IMR-90 (cell line): ENCODE data around the gene FBXL14. TPM values are rescaled to one million over a fixed set of nuclear protein-coding genes. Genes with fewer than 3 reads are reported as not detected.

Experiments used
- ATAC-seq: fragments of 200-7000 bp; cut with Tn5 transposase; 2 replicates; pipeline ENCODE4 v1.9.1; 2020; ENCODE audit warnings: low read depth, mild to moderate bottlenecking, moderate library complexity
- BruUV-seq: library from RNA; stranded (reverse); fragments of 400-500 nt; replicated peaks from 2 replicates; lab custom pipeline; 2021; lab: Mats Ljungman, UMichigan
- CTCF ChIA-PET: fragments of 300-600 bp; formaldehyde crosslinking; extraction: SDS; loops from one replicate; lab custom pipeline; 2021; ENCODE audit warnings: antibody characterized with exemption; lab: Yijun Ruan, JAX
- POLR2A ChIA-PET: fragments of 300-600 bp; sonication (Branson Sonifier 250); formaldehyde crosslinking; loops from one replicate; lab custom pipeline; 2022; ENCODE audit warnings: antibody characterized with exemption; ENCODE audit not compliant: unreplicated experiment; lab: Charles Lee
- DNase-seq: peaks from one replicate; pipeline ENCODE4 v3.0.0; 2013
- H2AFZ ChIP-seq: replicated peaks from 2 replicates; pipeline ENCODE3; 2013; ENCODE audit warnings: low read length, mild to moderate bottlenecking; ENCODE audit not compliant: poor library complexity
- H2AK5ac ChIP-seq: 2 replicates; pipeline ENCODE4 v1.6.1; 2013; ENCODE audit warnings: low read depth, low read length, inconsistent platforms
- H2AK9ac ChIP-seq: replicated peaks from 2 replicates; pipeline ENCODE3; 2013; ENCODE audit warnings: mild to moderate bottlenecking, low read depth, low read length, moderate library complexity; ENCODE audit not compliant: poor library complexity
- H2BK120ac ChIP-seq: 2 replicates; pipeline ENCODE4 v1.6.1; 2013; ENCODE audit warnings: low read depth, low read length, inconsistent platforms
- H2BK15ac ChIP-seq: 3 replicates; pipeline ENCODE4 v1.6.1; 2013; ENCODE audit warnings: low read depth, low read length, inconsistent platforms
- H2BK20ac ChIP-seq: 2 replicates; pipeline ENCODE4 v1.6.1; 2013; ENCODE audit warnings: low read depth, mild to moderate bottlenecking, inconsistent platforms, low read length, moderate library complexity
- H2BK5ac ChIP-seq: 2 replicates; pipeline ENCODE4 v1.6.1; 2013; ENCODE audit warnings: mild to moderate bottlenecking, low read depth, low read length, inconsistent platforms; ENCODE audit not compliant: poor library complexity, severe bottlenecking
- H3K14ac ChIP-seq: replicated peaks from 2 replicates; pipeline ENCODE4 v1.6.1; 2013; ENCODE audit warnings: low read depth, low read length, inconsistent platforms
- H3K18ac ChIP-seq: 2 replicates; pipeline ENCODE4 v1.6.1; 2013; ENCODE audit warnings: low read depth, low read length, control low read depth
- H3K23ac ChIP-seq: 2 replicates; pipeline ENCODE4 v1.6.1; 2013; ENCODE audit warnings: low read depth, low read length, inconsistent platforms
- H3K27ac ChIP-seq: 2 replicates; pipeline ENCODE4 v1.5.1; 2013; ENCODE audit warnings: mild to moderate bottlenecking, control low read depth, low read length; ENCODE audit not compliant: insufficient read depth
- H3K27me3 ChIP-seq: 2 replicates; pipeline ENCODE4 v1.6.1; 2013; ENCODE audit warnings: low read length; ENCODE audit not compliant: control insufficient read depth, insufficient read depth
- H3K36me3 ChIP-seq: 2 replicates; pipeline ENCODE4 v1.6.1; 2013; ENCODE audit warnings: low read length, mixed read lengths; ENCODE audit not compliant: control insufficient read depth, insufficient read depth
- H3K4ac ChIP-seq: 2 replicates; pipeline ENCODE4 v1.6.1; 2013; ENCODE audit warnings: low read depth, low read length, inconsistent platforms
- H3K4me1 ChIP-seq: 2 replicates; pipeline ENCODE4 v1.6.1; 2013; ENCODE audit warnings: low read length, mixed read lengths; ENCODE audit not compliant: control insufficient read depth, insufficient read depth
- H3K4me2 ChIP-seq: 2 replicates; pipeline ENCODE4 v1.6.1; 2013; ENCODE audit warnings: low read depth, mild to moderate bottlenecking, control low read depth, low read length, moderate library complexity
- H3K4me3 ChIP-seq: 2 replicates; pipeline ENCODE4 v1.5.1; 2013; ENCODE audit warnings: low read depth, mild to moderate bottlenecking, control low read depth, low read length, moderate library complexity; ENCODE audit not compliant: insufficient read depth
- H3K56ac ChIP-seq: 2 replicates; pipeline ENCODE4 v1.6.1; 2013; ENCODE audit warnings: low read length, inconsistent platforms; ENCODE audit not compliant: insufficient read depth; ENCODE audit errors: extremely low read depth
- H3K79me1 ChIP-seq, 2 experiments: 2 replicates each; pipeline ENCODE4 v1.6.1; 2013; ENCODE audit warnings: low read length in 2 of 2, inconsistent platforms in 1 of 2, low read depth in 1 of 2
- H3K9ac ChIP-seq: 2 replicates; pipeline ENCODE4 v1.6.1; 2013; ENCODE audit warnings: low read depth, low read length, control low read depth
- H3K9me1 ChIP-seq: 2 replicates; pipeline ENCODE4 v1.6.1; 2013; ENCODE audit warnings: low read length, inconsistent platforms; ENCODE audit not compliant: insufficient read depth
- H3K9me3 ChIP-seq: 2 replicates; pipeline ENCODE4 v1.6.1; 2013; ENCODE audit warnings: low read length; ENCODE audit not compliant: control insufficient read depth, insufficient read depth
- H4K20me1 ChIP-seq: 2 replicates; pipeline ENCODE4 v1.6.1; 2013; ENCODE audit warnings: low read length, inconsistent platforms; ENCODE audit not compliant: insufficient read depth
- H4K5ac ChIP-seq: 2 replicates; pipeline ENCODE4 v1.6.1; 2013; ENCODE audit warnings: mild to moderate bottlenecking, low read depth, low read length, control low read depth
- H4K8ac ChIP-seq, 2 experiments: 2 replicates each; pipeline ENCODE4 v1.6.1; 2013; ENCODE audit warnings: low read depth in 2 of 2, low read length in 2 of 2, control low read depth in 1 of 2, inconsistent platforms in 1 of 2
- H4K91ac ChIP-seq: 2 replicates; pipeline ENCODE4 v1.6.1; 2013; ENCODE audit warnings: low read depth, low read length, inconsistent platforms; ENCODE audit not compliant: insufficient read depth
- BHLHE40 ChIP-seq: fragments of 150-350 bp; IDR thresholded peaks from 2 replicates; pipeline ENCODE4 v1.6.1; 2016; ENCODE audit warnings: mild to moderate bottlenecking, low read depth, low read length
- CEBPB ChIP-seq: IDR thresholded peaks from 2 replicates; pipeline ENCODE4 v1.6.1; 2012; ENCODE audit warnings: low read depth, low read length, improper control_type of control experiment
- CHD1 ChIP-seq: IDR thresholded peaks from 2 replicates; pipeline ENCODE4 v1.6.1; 2012; ENCODE audit warnings: low read depth, low read length, improper control_type of control experiment
- FOS ChIP-seq: fragments of 150-350 bp; IDR thresholded peaks from 2 replicates; pipeline ENCODE4 v1.6.1; 2016; ENCODE audit warnings: low read depth, low read length
- MAFK ChIP-seq: IDR thresholded peaks from 2 replicates; pipeline ENCODE4 v1.6.1; 2012; ENCODE audit warnings: low read depth, low read length, improper control_type of control experiment
- MAZ ChIP-seq: IDR thresholded peaks from 2 replicates; pipeline ENCODE4 v1.6.1; 2012; ENCODE audit warnings: low read depth, mild to moderate bottlenecking, low read length, improper control_type of control experiment, moderate library complexity, borderline replicate concordance
- MXI1 ChIP-seq: IDR thresholded peaks from 2 replicates; pipeline ENCODE4 v1.6.1; 2012; ENCODE audit warnings: low read depth, mild to moderate bottlenecking, low read length, moderate library complexity, borderline replicate concordance
- NFE2L2 ChIP-seq: fragments of 150-350 bp; IDR thresholded peaks from 2 replicates; pipeline ENCODE4 v1.6.1; 2016; ENCODE audit warnings: low read depth, mild to moderate bottlenecking, low read length
- POLR2A ChIP-seq: IDR thresholded peaks from 2 replicates; pipeline ENCODE4 v1.6.1; 2012; ENCODE audit warnings: mild to moderate bottlenecking, low read depth, low read length
- RAD21 ChIP-seq: IDR thresholded peaks from 2 replicates; pipeline ENCODE4 v1.6.1; 2012; ENCODE audit warnings: low read length, improper control_type of control experiment
- RCOR1 ChIP-seq: IDR thresholded peaks from 2 replicates; pipeline ENCODE4 v1.6.1; 2012; ENCODE audit warnings: mild to moderate bottlenecking, low read length, improper control_type of control experiment; ENCODE audit not compliant: insufficient replicate concordance
- RFX5 ChIP-seq: IDR thresholded peaks from 2 replicates; pipeline ENCODE4 v1.8.0; 2012; ENCODE audit warnings: low read depth, mild to moderate bottlenecking, low read length, moderate library complexity
- SMC3 ChIP-seq: fragments of 150-350 bp; IDR thresholded peaks from 2 replicates; pipeline ENCODE4 v1.6.1; 2016; ENCODE audit warnings: low read depth, mild to moderate bottlenecking, antibody characterized with exemption, low read length, moderate library complexity
- WGBS, 2 experiments: methylation state at CpG; one replicate each; pipeline versions ENCODE4 v1.1.5 to v1.1.7; 2013; ENCODE audit warnings: missing lambda C conversion rate in 2 of 2; ENCODE audit not compliant: insufficient read length in 1 of 2; ENCODE audit errors: extremely low coverage in 2 of 2; 5-methylcytosine and 5-hydroxymethylcytosine counted together
- dilution Hi-C: fragments of 300-500 bp; cut with HindIII; formaldehyde crosslinking; loops from one replicate; pipeline ENCODE4 v1.14.3; 2018; ENCODE audit warnings: low sequenced_read_pairs; ENCODE audit not compliant: unreplicated experiment
- in situ Hi-C: fragments of 300-500 bp; cut with MboI; formaldehyde crosslinking; loops from 3 replicates; pipeline ENCODE4 v1.14.3; 2019; ENCODE audit warnings: low sequenced_read_pairs, inconsistent platforms, mixed read lengths
- intact Hi-C: fragments of 100-400 bp; cut with micrococcal nuclease; formaldehyde crosslinking; loops from 2 replicates; pipeline ENCODE4 v1.10.0; 2022
- polyA plus RNA-seq, 3 experiments: library from polyadenylated mRNA; depleted of rRNA; stranded (reverse); fragments of >200 nt; gene quantifications; 2 replicates each; pipeline ENCODE4 v1.2.3, GENCODE V29; 2012; ENCODE audit warnings: low replicate concordance in 1 of 3
- total RNA-seq: library from RNA; depleted of rRNA; stranded (reverse); fragments of >200 nt; gene quantifications from 2 replicates; pipeline ENCODE4 v1.2.3, GENCODE V29; 2012
- TF ChIP-seq, protein P1 (sequence below): fragments of 150-350 bp; IDR thresholded peaks from 2 replicates; pipeline ENCODE4 v1.6.1; 2016; ENCODE audit warnings: low read depth, mild to moderate bottlenecking, low read length, moderate library complexity, borderline replicate concordance
- TF ChIP-seq, protein P2 (sequence below): fragments of 150-350 bp; IDR thresholded peaks from 2 replicates; pipeline ENCODE4 v1.6.1; 2017; ENCODE audit warnings: mild to moderate bottlenecking, antibody characterized with exemption, low read length, low read depth
- TF ChIP-seq, protein P3 (sequence below): conservative IDR thresholded peaks from 2 replicates; pipeline ENCODE4 v1.5.1; 2012; ENCODE audit warnings: mild to moderate bottlenecking, low read depth, low read length, improper control_type of control experiment

Gene FBXL14
- total and polyA plus RNA-seq, 2 of the 4 experiments (the other 2 are of a cell fraction) = 4.7 to 7.3 TPM

DNA sequence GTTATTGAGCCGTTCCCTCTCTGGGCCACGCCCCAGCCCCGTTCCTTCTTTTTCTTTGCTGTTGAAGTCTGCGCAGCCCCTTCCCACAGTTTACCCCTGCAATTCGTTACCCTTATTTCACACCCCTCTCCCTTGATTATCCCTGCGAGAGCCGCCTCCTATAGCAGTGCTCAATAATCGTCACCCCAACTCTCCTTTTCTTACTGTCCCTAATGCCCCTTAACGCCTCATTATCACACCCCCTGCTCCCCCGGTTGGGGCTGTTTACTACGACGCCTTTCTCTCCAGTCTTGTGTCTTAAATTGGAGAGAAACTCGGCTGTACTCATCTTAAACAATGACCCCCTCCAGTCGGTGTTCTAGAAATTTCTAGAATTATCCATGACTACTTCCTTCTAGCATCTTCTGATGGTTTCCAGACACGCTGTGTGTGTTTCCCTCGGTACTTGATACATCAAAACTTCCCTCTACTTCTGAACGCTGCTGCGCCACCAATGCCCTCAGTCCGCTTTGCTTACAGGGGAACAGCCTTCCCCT lies 713 bp upstream of the FBXL14 start:
- intact Hi-C loops = no loop called here
- DNase-seq = no peak
- H3K4me2 ChIP-seq = peak overlapping the region; percentile 70

More for the DNA sequence above, 713 bp upstream of the FBXL14 start:
- peak overlapping the region; percentile 2; the same call in 1 of the 2 replicates for H3K18ac ChIP-seq
- H4K5ac ChIP-seq = peak overlapping the region; percentile 37
- TF ChIP-seq CEBPB (no peak), MAFK (no peak), MAZ (no peak), SMC3 (no peak), FOS (no peak), BHLHE40 (no peak), POLR2A (no peak), RFX5 (no peak), RCOR1 (no peak), NFE2L2 (no peak), MXI1 (no peak), RAD21 (no peak), CHD1 (no peak)
- TF ChIP-seq, protein P1, sequence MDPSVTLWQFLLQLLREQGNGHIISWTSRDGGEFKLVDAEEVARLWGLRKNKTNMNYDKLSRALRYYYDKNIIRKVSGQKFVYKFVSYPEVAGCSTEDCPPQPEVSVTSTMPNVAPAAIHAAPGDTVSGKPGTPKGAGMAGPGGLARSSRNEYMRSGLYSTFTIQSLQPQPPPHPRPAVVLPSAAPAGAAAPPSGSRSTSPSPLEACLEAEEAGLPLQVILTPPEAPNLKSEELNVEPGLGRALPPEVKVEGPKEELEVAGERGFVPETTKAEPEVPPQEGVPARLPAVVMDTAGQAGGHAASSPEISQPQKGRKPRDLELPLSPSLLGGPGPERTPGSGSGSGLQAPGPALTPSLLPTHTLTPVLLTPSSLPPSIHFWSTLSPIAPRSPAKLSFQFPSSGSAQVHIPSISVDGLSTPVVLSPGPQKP = no peak
- TF ChIP-seq, protein P2, sequence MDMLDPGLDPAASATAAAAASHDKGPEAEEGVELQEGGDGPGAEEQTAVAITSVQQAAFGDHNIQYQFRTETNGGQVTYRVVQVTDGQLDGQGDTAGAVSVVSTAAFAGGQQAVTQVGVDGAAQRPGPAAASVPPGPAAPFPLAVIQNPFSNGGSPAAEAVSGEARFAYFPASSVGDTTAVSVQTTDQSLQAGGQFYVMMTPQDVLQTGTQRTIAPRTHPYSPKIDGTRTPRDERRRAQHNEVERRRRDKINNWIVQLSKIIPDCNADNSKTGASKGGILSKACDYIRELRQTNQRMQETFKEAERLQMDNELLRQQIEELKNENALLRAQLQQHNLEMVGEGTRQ = no peak
- TF ChIP-seq, protein P3, sequence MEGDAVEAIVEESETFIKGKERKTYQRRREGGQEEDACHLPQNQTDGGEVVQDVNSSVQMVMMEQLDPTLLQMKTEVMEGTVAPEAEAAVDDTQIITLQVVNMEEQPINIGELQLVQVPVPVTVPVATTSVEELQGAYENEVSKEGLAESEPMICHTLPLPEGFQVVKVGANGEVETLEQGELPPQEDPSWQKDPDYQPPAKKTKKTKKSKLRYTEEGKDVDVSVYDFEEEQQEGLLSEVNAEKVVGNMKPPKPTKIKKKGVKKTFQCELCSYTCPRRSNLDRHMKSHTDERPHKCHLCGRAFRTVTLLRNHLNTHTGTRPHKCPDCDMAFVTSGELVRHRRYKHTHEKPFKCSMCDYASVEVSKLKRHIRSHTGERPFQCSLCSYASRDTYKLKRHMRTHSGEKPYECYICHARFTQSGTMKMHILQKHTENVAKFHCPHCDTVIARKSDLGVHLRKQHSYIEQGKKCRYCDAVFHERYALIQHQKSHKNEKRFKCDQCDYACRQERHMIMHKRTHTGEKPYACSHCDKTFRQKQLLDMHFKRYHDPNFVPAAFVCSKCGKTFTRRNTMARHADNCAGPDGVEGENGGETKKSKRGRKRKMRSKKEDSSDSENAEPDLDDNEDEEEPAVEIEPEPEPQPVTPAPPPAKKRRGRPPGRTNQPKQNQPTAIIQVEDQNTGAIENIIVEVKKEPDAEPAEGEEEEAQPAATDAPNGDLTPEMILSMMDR = no peak
- peak overlapping the region; percentile 43; the same call in 1 of the 2 replicates for H3K56ac ChIP-seq
- ChIA-PET CTCF (no interaction called here), POLR2A (no interaction called here)
- H2BK5ac ChIP-seq = peak overlapping the region; percentile 34
- BruUV-seq = no TSS peak
- H2BK20ac ChIP-seq = no peak overlapping the region
- peak overlapping the region; percentile 66 for H3K27ac ChIP-seq
- peak overlapping the region; percentile 31 for H4K91ac ChIP-seq
- peak overlapping the region; percentile 47 for H2BK120ac ChIP-seq
- peaks cover 26 to 66% of the 10 kb centered on the region in 2 experiments; a peak in 3 of 4 replicates for H3K79me1 ChIP-seq
- H3K27me3 ChIP-seq = no peaks in the 10 kb centered on the region
- peak overlapping the region; percentile 90 for H3K4me3 ChIP-seq
- H4K8ac ChIP-seq = peak overlapping the region; percentile 44 to 83
- H3K4me1 ChIP-seq = peaks cover 20% of the 10 kb centered on the region
- H2AK9ac ChIP-seq = peak overlapping the region; percentile 92
- in situ Hi-C loops = loop anchor here (25.0 kb wide), 1 partner anchor 683 kb away; no protein-coding TSS in a partner anchor
- no peaks in the 10 kb centered on the region for H3K36me3 ChIP-seq
- WGBS, 2 experiments = 9% methylated on average over 7 of the region's 19 CpGs; no CpG with 5 or more reads in 1 of the 2 experiments
- H2AFZ ChIP-seq = peak overlapping the region; percentile 84
- H3K9me3 ChIP-seq = no peaks in the 10 kb centered on the region
- ATAC-seq = no peak
- H3K23ac ChIP-seq = peak overlapping the region; percentile 79
- peak overlapping the region; percentile 79 for H2AK5ac ChIP-seq
- H2BK15ac ChIP-seq = peak overlapping the region; percentile 30; the same call in 1 of the 3 replicates
- peak overlapping the region; percentile 79 for H3K14ac ChIP-seq
- H3K4ac ChIP-seq = peak overlapping the region; percentile 82
- peak overlapping the region; percentile 72 for H3K9ac ChIP-seq
- peaks cover 45% of the 10 kb centered on the region for H4K20me1 ChIP-seq
- peaks cover 12% of the 10 kb centered on the region; the same call in 1 of the 2 replicates for H3K9me1 ChIP-seq
- dilution Hi-C loops = no loop called here
